ENCODE results near the gene SRPRB.
"Not testable (repeated sequence)": the region's sequence is repeated elsewhere in the genome, so short reads cannot be mapped to it uniquely, and the experiment has no call there.

The SRPRB gene

DNA sequence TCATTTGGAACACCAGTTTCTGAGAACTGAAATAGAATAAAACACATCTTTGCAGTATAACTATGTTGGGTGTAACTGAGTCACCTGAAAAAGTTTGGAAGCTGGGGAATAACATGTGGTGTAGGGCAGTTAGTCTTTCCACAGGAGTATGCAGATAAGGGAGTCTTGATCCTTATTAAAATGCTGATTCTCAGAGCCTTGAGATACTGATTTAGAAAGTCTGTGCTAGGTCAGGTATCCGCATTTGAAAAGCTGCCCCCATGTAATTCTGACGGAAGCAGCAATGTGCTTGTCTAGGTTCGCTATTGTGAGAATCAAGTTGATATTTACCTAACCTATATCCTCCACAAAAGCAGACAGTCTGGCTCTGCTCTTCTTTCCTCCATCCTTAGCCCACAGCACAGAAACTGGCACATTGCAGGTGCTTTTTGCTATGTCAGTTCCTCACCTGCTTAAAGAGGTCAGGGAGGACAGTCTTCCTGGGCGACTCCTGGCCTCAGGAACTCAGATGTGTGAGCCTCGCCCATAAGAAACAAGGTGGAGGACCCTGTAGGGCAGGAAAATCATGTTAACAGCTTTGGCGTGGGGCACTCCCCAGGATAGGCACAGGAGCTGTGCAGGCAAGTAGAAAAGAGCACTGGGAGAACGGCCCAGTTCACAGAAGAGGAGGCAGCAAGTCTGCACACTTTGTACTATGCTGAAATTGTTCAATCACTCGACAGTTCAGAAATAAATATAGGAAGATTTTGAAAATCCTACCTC lies 27.6 kb upstream of the SRPRB start:
- FAIRE-seq, result no peak
- DNase-seq (ENCODE audit: low spot score), result no peak

- no peak for DNase-seq (ENCODE audit: low spot score)
- FAIRE-seq, result no peak
These were observed 25.9 kb upstream of the SRPRB start for GRCh38 chr3:133779626-133780203.

DNA sequence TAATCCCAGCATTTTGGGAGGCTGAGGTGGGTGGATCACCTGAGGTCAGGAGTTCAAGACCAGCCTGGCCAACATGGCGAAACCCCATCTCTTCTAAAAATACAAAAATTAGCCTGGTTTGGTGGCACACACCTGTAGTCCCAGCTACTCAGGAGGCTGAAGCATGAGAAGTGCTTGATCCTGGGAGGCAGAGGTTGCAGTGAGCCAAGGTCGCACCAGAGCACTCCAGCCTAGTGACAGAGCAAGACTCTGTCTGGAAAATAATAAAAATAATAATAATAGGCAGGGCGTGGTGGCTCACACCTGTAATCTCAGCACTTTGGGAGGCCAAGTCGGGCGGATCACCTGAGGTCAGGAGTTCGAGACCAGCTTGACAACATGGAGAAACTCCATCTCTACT lies 24.9 kb upstream of the SRPRB start:
- not testable (repeated sequence) for FAIRE-seq; DNase-seq (ENCODE audit: low spot score)

DNA sequence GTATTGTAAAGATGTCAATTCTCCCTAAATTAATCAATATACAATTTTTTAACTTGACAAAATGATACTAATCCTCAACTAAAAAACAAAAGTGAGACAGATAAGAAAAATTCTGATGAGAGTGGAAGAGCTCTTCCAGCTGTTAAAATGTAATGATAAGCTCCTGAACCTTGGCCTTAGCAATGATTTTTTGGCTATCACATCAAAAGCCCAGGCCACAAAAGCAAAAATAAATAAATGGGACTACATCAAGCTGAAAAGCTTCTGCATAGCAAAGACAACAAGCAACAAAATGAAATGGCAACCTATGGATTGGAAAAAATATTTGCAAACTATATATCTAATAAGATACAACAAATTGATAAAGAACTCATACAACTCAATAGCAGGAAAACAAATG lies 24.0 kb upstream of the SRPRB start:
- DNase-seq (ENCODE audit: low spot score) (no peak), FAIRE-seq (no peak)

DNA sequence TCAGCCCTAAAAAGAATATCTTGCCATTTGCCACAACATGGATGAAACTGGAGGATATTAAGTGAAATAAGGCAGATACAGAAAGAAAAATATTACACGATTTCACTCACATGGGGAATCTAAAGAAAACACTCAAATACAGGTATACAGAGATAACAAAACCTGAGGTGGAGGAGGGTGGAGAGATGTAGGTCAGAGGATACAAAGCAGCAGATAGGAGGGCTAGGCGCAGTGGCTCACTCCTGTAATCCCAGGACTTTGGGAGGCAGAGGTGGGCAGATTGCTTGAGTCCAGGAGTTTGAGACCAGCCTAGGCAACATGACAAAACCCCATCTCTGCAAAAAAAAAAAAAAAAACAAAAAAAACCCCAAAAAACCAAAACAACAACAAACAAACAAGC lies 23.2 kb upstream of the SRPRB start:
- DNase-seq (ENCODE audit: low spot score) (no peak), FAIRE-seq (no peak)

DNA sequence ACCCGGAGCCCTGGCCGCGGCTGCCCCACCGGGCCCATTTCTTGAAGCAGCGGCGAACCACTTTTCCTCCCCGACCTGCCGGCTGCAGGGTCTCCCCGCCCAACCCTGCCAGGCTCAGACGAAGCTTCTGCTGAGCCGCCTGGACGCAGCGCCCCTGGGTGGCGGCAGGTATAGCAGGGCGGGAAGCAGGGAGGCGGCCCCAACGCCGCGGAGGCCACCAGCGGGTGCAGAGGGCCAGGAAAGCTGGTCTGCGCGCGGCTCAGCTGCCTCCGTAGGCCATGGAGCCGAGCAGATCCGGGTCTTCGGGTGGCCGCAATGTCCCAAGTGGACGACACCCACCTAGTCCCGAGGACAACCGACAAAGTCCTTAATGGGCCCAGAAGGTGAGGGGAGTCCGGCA lies 21.9 kb upstream of the SRPRB start:
- DNase-seq (ENCODE audit: low spot score) (no peak), FAIRE-seq (no peak)

DNA sequence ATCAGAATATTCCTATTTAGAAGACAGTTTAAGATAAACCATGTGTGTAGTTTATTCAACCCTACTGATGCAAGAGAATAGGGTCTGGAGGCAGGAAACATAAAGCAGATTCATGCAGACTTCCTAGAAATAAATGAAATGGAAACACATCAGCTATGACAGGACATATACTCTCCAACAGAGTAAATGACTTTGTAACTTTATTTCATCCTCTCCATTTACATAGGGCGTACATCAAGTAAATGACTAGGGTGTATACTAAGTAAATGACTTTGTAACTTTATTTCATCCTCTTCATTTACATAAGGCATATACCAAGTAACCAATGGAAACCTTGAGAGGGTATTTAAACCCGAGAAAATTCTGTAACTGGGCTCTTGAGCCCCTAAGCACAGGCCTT lies 17.6 kb upstream of the SRPRB start:
- FAIRE-seq, result no peak
- no peak for DNase-seq (ENCODE audit: low spot score)

DNA sequence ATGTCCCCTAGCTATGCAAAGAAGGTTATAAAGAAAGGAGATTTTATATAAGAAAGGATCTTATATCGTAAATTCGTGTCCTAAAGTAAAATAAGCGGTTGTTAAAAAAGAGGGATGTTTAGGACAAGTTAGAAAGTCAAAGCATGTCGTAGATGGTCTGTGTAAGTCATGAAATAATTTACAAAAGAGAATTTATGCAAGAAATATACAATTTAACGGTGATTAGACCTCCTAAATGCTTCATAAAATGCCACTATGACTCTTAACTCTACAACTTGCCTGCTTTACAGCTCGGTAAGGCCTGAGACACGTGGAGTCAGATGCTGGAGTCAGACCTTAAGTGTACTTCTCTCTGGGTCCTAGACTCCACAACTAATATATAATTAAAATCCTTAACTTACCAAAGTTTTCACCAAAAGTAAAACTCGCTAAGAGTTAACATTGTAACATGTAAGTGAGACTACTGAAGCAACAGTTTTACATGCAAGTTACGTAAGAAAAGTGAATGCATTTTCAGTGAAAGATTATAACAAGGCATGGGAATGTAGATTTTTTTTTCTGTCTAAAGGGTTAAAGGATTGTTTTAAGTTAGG lies 13.3 kb upstream of the SRPRB start:
- no peak for FAIRE-seq
- no peak for DNase-seq (ENCODE audit: low spot score)

GRCh38 chr3:133797396-133798105 lies 8.1 kb upstream of the SRPRB start:
- FAIRE-seq, result no peak
- no peak for DNase-seq (ENCODE audit: low spot score)

DNA sequence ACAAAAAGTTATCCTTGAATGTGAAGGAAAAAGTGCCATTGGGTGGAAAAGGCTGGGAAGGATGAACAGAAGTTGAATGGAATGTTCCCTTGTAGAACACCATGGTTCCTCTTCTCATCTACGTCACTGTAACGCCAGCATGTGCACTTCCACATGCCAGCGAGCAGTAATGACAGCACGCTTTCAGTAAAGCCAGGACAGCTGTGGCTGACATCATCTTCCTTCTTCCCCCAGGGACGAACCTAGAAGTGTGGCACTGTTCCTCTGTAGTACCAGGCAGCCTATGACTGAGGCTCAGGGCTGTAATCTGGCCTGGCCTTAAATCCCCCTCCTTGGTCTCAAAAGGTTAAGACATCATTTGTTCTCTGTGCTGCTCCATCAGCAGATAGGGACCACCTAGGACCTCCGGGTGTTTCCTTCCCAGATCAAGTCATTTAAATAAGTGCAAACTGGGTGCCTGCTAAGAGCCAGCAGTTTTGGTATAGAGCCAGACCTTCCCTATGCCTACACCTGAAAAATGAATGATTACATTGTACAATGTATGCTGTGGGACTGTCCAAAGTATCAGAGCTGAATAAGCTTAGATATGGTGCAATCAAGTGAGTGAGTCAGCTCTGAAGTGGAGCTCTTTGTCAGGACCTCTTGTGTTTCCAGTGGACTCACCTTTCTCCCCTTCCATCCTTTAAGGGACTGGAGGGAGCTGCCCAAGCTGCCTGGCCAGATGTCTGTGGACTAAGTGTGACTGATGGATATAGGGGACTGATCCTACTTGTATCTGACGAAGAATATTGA lies 5.6 kb upstream of the SRPRB start:
- no peak for DNase-seq (ENCODE audit: low spot score)
- peak; percentile 9 for FAIRE-seq

- no peak for FAIRE-seq
- no peak for DNase-seq (ENCODE audit: low spot score)
These were observed 2.1 kb upstream of the SRPRB start for GRCh38 chr3:133803469-133803868.

GRCh38 chr3:133804896-133805295 lies 719 bp upstream of the SRPRB start:
- DNase-seq (ENCODE audit: low spot score) (no peak), FAIRE-seq (no peak)

DNA sequence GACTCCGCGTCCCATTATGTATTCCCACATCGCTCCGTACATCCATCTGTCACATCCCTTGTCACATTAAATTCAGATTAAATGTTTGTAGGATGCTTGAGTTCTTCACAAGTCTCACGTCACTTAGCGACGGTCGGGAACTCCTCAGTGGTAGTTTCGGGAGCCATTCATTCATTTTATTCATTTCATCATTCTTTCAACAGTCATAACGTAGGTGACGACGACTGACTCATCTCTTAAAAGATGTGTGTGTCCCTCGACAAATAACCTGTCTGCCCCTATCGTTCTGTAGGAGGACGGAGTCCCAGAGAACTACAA lies 272 bp upstream of the SRPRB start:
- no peak for DNase-seq (ENCODE audit: low spot score)
- FAIRE-seq, result no peak

GRCh38 chr3:133812872-133813271 lies 7.3 kb downstream of the SRPRB start:
- FAIRE-seq, result no peak
- no peak for DNase-seq (ENCODE audit: low spot score)

GRCh38 chr3:133815386-133815785 lies 9.8 kb downstream of the SRPRB start:
- FAIRE-seq (no peak), DNase-seq (ENCODE audit: low spot score) (no peak)

GRCh38 chr3:133820129-133820528 lies 14.5 kb downstream of the SRPRB start:
- no peak for FAIRE-seq

DNA sequence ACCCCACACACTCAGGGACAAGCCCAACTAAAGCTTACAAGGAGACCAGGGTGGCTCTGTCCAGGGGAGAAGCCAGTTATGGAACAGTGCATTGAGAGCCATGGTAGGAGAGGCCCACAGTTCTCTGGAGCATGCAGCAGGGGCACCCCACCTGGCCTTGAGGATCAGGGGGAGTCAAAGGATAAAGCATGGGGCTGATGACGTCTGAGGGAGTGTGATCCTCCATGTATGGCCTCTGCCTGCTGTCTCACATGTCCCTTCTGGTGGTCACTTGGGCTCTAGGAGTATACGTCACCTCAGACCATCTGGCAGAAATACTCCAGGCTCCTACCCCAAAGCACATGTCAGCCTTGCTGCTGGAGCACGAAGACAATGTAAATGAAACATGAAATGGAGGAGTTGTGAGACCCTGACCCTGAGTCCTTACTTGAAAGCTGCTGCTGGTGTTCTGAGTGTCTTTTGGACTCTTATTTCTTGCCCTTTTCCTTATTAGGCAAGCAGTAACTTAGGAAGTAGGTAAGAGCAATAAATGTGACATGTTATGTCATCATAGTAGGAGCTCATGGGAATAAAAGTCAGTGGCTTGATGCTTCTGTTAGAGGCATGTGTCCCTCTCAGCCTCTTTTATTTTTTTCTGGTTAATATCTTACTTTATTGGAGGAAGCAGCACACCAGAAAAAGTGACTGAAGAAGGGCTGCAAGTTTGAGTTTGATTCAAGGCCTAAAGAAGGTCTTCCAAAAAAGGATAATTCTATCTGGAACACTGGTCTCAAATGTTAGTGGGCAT lies 15.5 kb downstream of the SRPRB start:
- FAIRE-seq, result no peak
- no peak for DNase-seq (ENCODE audit: low spot score)

More at GRCh38 chr3:133820129-133820528, 14.5 kb downstream of the SRPRB start:
- no peak for DNase-seq (ENCODE audit: low spot score)

GRCh38 chr3:133821767-133822638 lies 16.4 kb downstream of the SRPRB start:
- DNase-seq (ENCODE audit: low spot score), result peak; percentile 76
- FAIRE-seq, result no peak

- peak; percentile 65 for FAIRE-seq
These were observed 19.4 kb downstream of the SRPRB start for GRCh38 chr3:133824961-133825485.

More at GRCh38 chr3:133824961-133825485, 19.4 kb downstream of the SRPRB start:
- DNase-seq (ENCODE audit: low spot score), result no peak
